Type B pancreatic cell (in vitro differentiated cells): ENCODE measurements around the gene CCR9. TPM values are rescaled to one million over a fixed set of nuclear protein-coding genes. Genes with fewer than 3 reads are reported as not detected.
A peak's percentile ranks its signal among the peaks of the same experiment; 100 is the strongest.

Experiments used
- DNase-seq: peaks from one replicate; pipeline ENCODE4 v3.0.0; 2021; ENCODE audit warnings: mixed read lengths; ENCODE audit not compliant: unreplicated experiment; ENCODE audit errors: extremely low spot score
- H3K27ac Mint-ChIP-seq: 2 replicates; pipeline ENCODE4 v1.8.0; 2021; ENCODE audit warnings: mild to moderate bottlenecking, mixed read lengths
- H3K27me3 Mint-ChIP-seq: 2 replicates; pipeline ENCODE4 v1.8.0; 2021; ENCODE audit warnings: mixed read lengths
- H3K36me3 Mint-ChIP-seq: 2 replicates; pipeline ENCODE4 v1.8.0; 2021; ENCODE audit warnings: mixed read lengths
- H3K4me1 Mint-ChIP-seq: one replicate; pipeline ENCODE4 v1.8.0; 2021; ENCODE audit warnings: mixed read lengths; ENCODE audit not compliant: unreplicated experiment
- H3K4me3 Mint-ChIP-seq: 2 replicates; pipeline ENCODE4 v1.8.0; 2021; ENCODE audit warnings: mild to moderate bottlenecking, mixed read lengths
- H3K9me3 Mint-ChIP-seq: 2 replicates; pipeline ENCODE4 v1.8.0; 2021; ENCODE audit warnings: mixed read lengths
- total RNA-seq: library from RNA; stranded (reverse); gene quantifications from 2 replicates; pipeline ENCODE4 v1.2.1, GENCODE V29; 2021; ENCODE audit warnings: low replicate concordance
- TF ChIP-seq, protein P1 (sequence below): fragments of 200-600 bp; sonication (generic); conservative IDR thresholded peaks from 2 replicates; pipeline ENCODE4 v1.5.0; 2021; ENCODE audit warnings: antibody characterized with exemption, mild to moderate bottlenecking

Gene CCR9
- total RNA-seq, 1 donor from 2014 or later, result not detected

DNA sequence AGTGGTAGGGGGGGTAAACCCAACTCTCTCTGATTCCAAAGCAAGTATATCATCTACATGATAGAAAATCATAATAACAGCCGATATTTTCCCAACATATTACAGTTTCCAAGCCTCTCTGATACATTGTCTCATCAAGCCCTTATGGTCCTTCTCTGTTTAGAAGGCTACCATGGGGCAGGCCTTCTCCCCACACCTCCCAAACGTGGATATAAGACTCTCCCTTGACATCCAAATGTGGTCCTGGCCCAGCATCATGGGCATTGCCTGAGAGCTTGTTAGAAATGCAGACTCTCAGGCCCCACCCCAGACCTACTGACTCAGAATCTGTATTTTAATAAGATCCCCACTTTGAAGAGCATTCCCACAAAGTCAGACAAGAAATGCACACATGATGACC is 17.7 kb upstream of the CCR9 start:
- TF ChIP-seq, protein P1, sequence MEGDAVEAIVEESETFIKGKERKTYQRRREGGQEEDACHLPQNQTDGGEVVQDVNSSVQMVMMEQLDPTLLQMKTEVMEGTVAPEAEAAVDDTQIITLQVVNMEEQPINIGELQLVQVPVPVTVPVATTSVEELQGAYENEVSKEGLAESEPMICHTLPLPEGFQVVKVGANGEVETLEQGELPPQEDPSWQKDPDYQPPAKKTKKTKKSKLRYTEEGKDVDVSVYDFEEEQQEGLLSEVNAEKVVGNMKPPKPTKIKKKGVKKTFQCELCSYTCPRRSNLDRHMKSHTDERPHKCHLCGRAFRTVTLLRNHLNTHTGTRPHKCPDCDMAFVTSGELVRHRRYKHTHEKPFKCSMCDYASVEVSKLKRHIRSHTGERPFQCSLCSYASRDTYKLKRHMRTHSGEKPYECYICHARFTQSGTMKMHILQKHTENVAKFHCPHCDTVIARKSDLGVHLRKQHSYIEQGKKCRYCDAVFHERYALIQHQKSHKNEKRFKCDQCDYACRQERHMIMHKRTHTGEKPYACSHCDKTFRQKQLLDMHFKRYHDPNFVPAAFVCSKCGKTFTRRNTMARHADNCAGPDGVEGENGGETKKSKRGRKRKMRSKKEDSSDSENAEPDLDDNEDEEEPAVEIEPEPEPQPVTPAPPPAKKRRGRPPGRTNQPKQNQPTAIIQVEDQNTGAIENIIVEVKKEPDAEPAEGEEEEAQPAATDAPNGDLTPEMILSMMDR, result no peak
- no peak overlapping the region for H3K27ac Mint-ChIP-seq
- no peaks in the 10 kb centered on the region for H3K36me3 Mint-ChIP-seq
- H3K4me1 Mint-ChIP-seq, result no peaks in the 10 kb centered on the region
- no peak overlapping the region for H3K4me3 Mint-ChIP-seq
- DNase-seq, result no peak
- peaks cover 10% of the 10 kb centered on the region for H3K27me3 Mint-ChIP-seq
- peaks cover 1% of the 10 kb centered on the region for H3K9me3 Mint-ChIP-seq

DNA sequence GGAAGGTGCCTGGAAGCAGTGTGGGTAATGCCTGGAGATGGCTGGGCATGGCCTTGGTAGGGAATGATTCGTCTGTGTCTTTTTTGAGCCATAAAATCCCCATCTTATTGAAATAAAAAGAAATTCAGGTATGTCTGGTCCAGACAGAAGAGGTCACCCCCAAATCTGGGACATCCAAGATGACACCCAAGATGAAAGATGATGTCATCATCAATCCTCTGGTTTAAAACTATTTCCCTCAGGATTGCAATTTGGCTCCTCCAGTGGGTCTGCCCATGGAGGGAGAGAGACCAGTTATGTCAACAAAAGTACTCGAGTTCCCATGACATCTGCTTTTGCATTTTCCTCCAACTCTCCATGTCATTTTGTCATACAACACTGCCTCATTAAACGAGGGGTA is 16.7 kb upstream of the CCR9 start:
- Mint-ChIP-seq H3K4me3 (no peak overlapping the region), H3K36me3 (no peaks in the 10 kb centered on the region), H3K9me3 (no peaks in the 10 kb centered on the region), H3K27ac (no peak overlapping the region), H3K4me1 (no peaks in the 10 kb centered on the region), H3K27me3 (peaks cover 9% of the 10 kb centered on the region)
- TF ChIP-seq, protein P1, result no peak
- no peak for DNase-seq

DNA sequence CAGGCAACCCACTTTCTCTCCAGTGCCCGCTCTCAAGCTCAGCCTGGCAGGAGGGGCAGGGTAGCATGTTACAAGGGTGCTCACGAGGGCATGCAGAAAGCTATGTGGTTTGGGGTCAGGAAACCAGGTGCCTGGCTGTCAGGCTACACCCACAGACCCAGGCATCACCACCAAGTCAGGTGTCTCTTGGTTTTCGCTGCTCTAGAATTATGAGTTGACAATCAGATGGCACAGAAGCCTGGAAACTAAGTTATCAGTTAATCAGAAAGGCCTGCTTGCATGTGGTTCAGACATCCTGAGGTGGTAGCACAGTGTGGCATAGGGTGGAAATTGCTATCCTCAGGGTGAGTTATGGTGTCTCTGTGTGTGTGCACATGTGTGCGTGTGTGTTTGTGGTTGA is 16.2 kb upstream of the CCR9 start:
- Mint-ChIP-seq H3K27me3 (peaks cover 9% of the 10 kb centered on the region), H3K9me3 (no peaks in the 10 kb centered on the region), H3K4me3 (no peak overlapping the region), H3K27ac (no peak overlapping the region), H3K4me1 (no peaks in the 10 kb centered on the region), H3K36me3 (no peaks in the 10 kb centered on the region)
- no peak for DNase-seq
- TF ChIP-seq, protein P1, result no peak

DNA sequence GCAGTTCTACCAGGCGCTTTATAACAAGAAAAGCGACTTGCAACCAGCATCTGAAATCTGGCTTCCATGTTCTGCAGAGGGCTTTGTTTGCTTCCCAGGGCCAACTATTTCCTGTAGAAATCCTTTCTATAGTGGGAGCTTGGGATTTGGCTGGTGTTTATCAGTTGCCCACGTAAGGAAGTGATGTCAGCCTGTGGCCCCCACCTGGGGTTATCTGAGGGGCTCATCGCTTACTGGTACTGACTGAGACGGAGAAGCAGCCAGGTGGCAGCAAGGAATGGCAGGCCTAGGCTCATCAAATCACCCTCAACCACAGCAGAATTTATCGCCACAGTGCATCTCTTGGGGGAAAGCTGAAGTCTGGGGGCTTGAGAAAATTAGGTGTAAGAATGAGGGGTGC is 14.6 kb upstream of the CCR9 start:
- Mint-ChIP-seq H3K36me3 (no peaks in the 10 kb centered on the region), H3K4me3 (no peak overlapping the region), H3K27ac (no peak overlapping the region), H3K27me3 (peaks cover 14% of the 10 kb centered on the region), H3K4me1 (no peaks in the 10 kb centered on the region), H3K9me3 (no peaks in the 10 kb centered on the region)
- TF ChIP-seq, protein P1, result no peak
- no peak for DNase-seq

DNA sequence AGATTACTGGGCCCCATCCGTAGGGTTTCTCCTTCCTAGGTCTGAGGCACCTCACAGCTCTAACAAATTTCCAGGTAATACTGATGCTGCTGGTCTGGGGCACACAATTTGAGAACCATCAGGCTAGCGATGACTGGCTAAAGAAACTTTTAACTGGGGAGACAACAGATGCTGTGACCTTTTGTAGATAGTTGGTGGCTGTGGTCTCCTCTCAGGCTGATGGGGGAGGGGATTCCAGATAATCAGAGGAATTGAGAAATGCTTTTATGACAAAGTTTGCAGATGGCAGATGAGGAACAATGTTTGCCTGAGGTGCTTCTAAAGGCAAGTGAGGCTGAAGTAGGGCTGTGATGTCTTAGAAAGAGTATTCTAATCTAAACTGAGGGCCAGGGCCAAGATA is 13.8 kb upstream of the CCR9 start:
- no peak for DNase-seq
- Mint-ChIP-seq H3K4me3 (no peak overlapping the region), H3K9me3 (no peaks in the 10 kb centered on the region), H3K27ac (peak overlapping the region; percentile 20), H3K27me3 (peaks cover 10% of the 10 kb centered on the region), H3K36me3 (no peaks in the 10 kb centered on the region), H3K4me1 (no peaks in the 10 kb centered on the region)
- TF ChIP-seq, protein P1, result no peak

DNA sequence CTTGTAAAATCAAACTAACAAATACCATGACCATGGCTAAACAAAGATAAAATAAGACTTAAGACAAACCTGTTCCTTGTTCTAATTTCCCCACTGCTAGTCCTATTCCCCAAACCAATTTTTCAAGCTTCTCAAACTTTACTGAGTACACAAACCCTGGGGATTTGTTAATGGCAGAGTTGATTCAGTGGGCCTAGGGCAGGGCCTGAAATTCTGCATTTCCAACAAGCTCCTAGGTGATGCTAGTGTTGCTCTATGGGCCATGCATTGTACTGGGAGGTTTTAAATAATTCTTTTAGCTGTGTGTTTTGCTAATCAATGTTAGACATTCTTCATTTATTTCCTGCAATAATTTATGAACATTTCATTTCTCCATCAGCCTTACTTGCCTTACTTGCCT is 13.3 kb upstream of the CCR9 start:
- H3K36me3 Mint-ChIP-seq, result no peaks in the 10 kb centered on the region
- peaks cover 10% of the 10 kb centered on the region for H3K27me3 Mint-ChIP-seq
- peak overlapping the region; percentile 20 for H3K27ac Mint-ChIP-seq
- H3K4me3 Mint-ChIP-seq, result no peak overlapping the region
- TF ChIP-seq, protein P1, result no peak
- DNase-seq, result no peak
- no peaks in the 10 kb centered on the region for H3K4me1 Mint-ChIP-seq
- no peaks in the 10 kb centered on the region for H3K9me3 Mint-ChIP-seq
